Neural progenitor cell (in vitro differentiated cells): ENCODE results near the gene TLR3. TPM values are rescaled to one million over a fixed set of nuclear protein-coding genes. Genes with fewer than 3 reads are reported as not detected.

ENCODE experiments used
- DNase-seq: peaks from one replicate; pipeline ENCODE4 v3.0.0-alpha.2; 2016; ENCODE audit warnings: low spot score
- H2AFZ ChIP-seq: fragments of 200-600 bp; sonication (generic); replicated peaks from 2 replicates; pipeline ENCODE4 v1.6.1; 2016; ENCODE audit warnings: antibody characterized with exemption
- H3F3A ChIP-seq: fragments of 200-600 bp; sonication (generic); 2 replicates; pipeline ENCODE4 v1.6.1; 2016; ENCODE audit warnings: antibody characterized with exemption, low read depth
- H3K27ac ChIP-seq: fragments of 200-600 bp; sonication (generic); 2 replicates; pipeline ENCODE4 v1.5.1; 2016; ENCODE audit warnings: mild to moderate bottlenecking
- H3K27me3 ChIP-seq: fragments of 200-600 bp; sonication (generic); 2 replicates; pipeline ENCODE4 v1.6.1; 2016; ENCODE audit warnings: mild to moderate bottlenecking, moderate library complexity
- H3K36me3 ChIP-seq: fragments of 200-600 bp; sonication (generic); 2 replicates; pipeline ENCODE4 v1.5.1; 2016
- H3K4me1 ChIP-seq: fragments of 200-600 bp; sonication (generic); 2 replicates; pipeline ENCODE4 v1.6.1; 2016; ENCODE audit warnings: mixed run types
- H3K4me2 ChIP-seq: fragments of 200-600 bp; sonication (generic); 2 replicates; pipeline ENCODE4 v1.6.1; 2016
- H3K4me3 ChIP-seq: fragments of 200-600 bp; sonication (generic); 2 replicates; pipeline ENCODE4 v1.5.1; 2016
- H3K79me2 ChIP-seq: fragments of 200-600 bp; sonication (generic); 2 replicates; pipeline ENCODE4 v1.6.1; 2016; ENCODE audit warnings: low read depth
- H3K9ac ChIP-seq: fragments of 200-600 bp; sonication (generic); 2 replicates; pipeline ENCODE4 v1.6.1; 2016
- H3K9me3 ChIP-seq: fragments of 200-600 bp; sonication (generic); 2 replicates; pipeline ENCODE4 v1.5.1; 2016; ENCODE audit warnings: low read depth
- H4K20me1 ChIP-seq: fragments of 200-600 bp; sonication (generic); 2 replicates; pipeline ENCODE4 v1.6.1; 2016; ENCODE audit warnings: low read depth
- H3K27ac Mint-ChIP-seq: 3 replicates; pipeline ENCODE4 v1.8.0; 2021; ENCODE audit warnings: mixed read lengths
- H3K27me3 Mint-ChIP-seq: 2 replicates; pipeline ENCODE4 v1.8.0; 2022; ENCODE audit warnings: low read depth, mild to moderate bottlenecking, inconsistent platforms, moderate library complexity, mixed read lengths; ENCODE audit not compliant: insufficient read depth
- H3K36me3 Mint-ChIP-seq: 3 replicates; pipeline ENCODE4 v1.8.0; 2021; ENCODE audit warnings: mixed read lengths
- H3K4me1 Mint-ChIP-seq: 3 replicates; pipeline ENCODE4 v1.8.0; 2021; ENCODE audit warnings: mixed read lengths
- H3K4me3 Mint-ChIP-seq: 3 replicates; pipeline ENCODE4 v1.8.0; 2021; ENCODE audit warnings: mild to moderate bottlenecking, moderate library complexity, mixed read lengths
- H3K9me3 Mint-ChIP-seq: 3 replicates; pipeline ENCODE4 v1.8.0; 2020; ENCODE audit warnings: mixed read lengths
- EZH2 ChIP-seq: fragments of 200-600 bp; sonication (generic); IDR thresholded peaks from 2 replicates; pipeline ENCODE4 v1.6.1; 2017; ENCODE audit warnings: antibody characterized with exemption, mild to moderate bottlenecking, moderate library complexity
- EZH2phosphoT487 ChIP-seq: fragments of 200-600 bp; sonication (generic); IDR thresholded peaks from 2 replicates; pipeline ENCODE4 v1.6.1; 2017; ENCODE audit warnings: antibody characterized with exemption
- small RNA-seq: library from RNA; depleted of rRNA; stranded (forward); fragments of <200 nt; gene quantifications from one replicate; pipeline ENCODE3, GENCODE V24; 2015
- total RNA-seq: library from RNA; depleted of rRNA; stranded (reverse); fragments of >200 nt; gene quantifications from 2 replicates; pipeline ENCODE4 v1.2.3, GENCODE V29; 2015; ENCODE audit warnings: low replicate concordance
- TF ChIP-seq, protein P1 (sequence below): fragments of 200-600 bp; sonication (generic); IDR thresholded peaks from 2 replicates; pipeline ENCODE4 v1.5.1; 2017; ENCODE audit warnings: antibody characterized with exemption, mild to moderate bottlenecking

The TLR3 gene
- total RNA-seq, 1 donor from 2014 or later: 0.92 TPM

DNA sequence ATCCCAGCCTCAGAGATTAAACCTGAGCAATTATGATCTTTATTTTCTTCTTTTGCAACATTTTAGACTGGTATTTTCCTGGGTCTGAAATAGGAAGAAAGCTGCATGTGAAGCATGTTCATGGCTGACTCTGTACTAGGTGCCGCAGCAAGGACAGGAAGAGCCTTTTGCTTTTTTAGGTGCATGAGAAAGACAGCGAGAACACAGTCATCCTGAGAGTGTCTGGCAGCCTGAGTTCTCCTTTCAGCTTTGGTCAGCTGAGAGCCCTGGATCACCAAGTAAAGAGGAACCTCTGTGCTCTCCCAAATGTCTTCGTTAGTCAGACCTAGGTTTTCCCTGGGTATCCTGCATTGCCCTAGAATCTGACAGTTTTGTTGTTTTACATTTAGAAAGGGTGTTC is 65.3 kb downstream of the TLR3 start:
- H3K4me2 ChIP-seq: no peak overlapping the region
- no peak overlapping the region for H3K4me3 ChIP-seq
- H3K9me3 Mint-ChIP-seq: no peaks in the 10 kb centered on the region
- no peak overlapping the region for H2AFZ ChIP-seq
- H3K4me1 Mint-ChIP-seq: peaks cover 23% of the 10 kb centered on the region
- DNase-seq: no peak
- no peak for TF ChIP-seq EZH2phosphoT487
- TF ChIP-seq EZH2: no peak
- TF ChIP-seq, protein P1, sequence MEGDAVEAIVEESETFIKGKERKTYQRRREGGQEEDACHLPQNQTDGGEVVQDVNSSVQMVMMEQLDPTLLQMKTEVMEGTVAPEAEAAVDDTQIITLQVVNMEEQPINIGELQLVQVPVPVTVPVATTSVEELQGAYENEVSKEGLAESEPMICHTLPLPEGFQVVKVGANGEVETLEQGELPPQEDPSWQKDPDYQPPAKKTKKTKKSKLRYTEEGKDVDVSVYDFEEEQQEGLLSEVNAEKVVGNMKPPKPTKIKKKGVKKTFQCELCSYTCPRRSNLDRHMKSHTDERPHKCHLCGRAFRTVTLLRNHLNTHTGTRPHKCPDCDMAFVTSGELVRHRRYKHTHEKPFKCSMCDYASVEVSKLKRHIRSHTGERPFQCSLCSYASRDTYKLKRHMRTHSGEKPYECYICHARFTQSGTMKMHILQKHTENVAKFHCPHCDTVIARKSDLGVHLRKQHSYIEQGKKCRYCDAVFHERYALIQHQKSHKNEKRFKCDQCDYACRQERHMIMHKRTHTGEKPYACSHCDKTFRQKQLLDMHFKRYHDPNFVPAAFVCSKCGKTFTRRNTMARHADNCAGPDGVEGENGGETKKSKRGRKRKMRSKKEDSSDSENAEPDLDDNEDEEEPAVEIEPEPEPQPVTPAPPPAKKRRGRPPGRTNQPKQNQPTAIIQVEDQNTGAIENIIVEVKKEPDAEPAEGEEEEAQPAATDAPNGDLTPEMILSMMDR: no peak
- H4K20me1 ChIP-seq: no peaks in the 10 kb centered on the region
- no peak overlapping the region for H3K27ac ChIP-seq
- no peaks in the 10 kb centered on the region for H3K27me3 Mint-ChIP-seq
- H3K4me1 ChIP-seq: peaks cover 27% of the 10 kb centered on the region
- H3K9ac ChIP-seq: no peak overlapping the region
- no peaks in the 10 kb centered on the region for H3K79me2 ChIP-seq
- no peaks in the 10 kb centered on the region for H3K9me3 ChIP-seq
- no peak overlapping the region for H3K4me3 Mint-ChIP-seq
- no peaks in the 10 kb centered on the region for H3K27me3 ChIP-seq
- no peaks in the 10 kb centered on the region for H3K36me3 ChIP-seq
- no peaks in the 10 kb centered on the region for H3K36me3 Mint-ChIP-seq
- no peak overlapping the region for H3K27ac Mint-ChIP-seq
- no peaks in the 10 kb centered on the region for H3F3A ChIP-seq

DNA sequence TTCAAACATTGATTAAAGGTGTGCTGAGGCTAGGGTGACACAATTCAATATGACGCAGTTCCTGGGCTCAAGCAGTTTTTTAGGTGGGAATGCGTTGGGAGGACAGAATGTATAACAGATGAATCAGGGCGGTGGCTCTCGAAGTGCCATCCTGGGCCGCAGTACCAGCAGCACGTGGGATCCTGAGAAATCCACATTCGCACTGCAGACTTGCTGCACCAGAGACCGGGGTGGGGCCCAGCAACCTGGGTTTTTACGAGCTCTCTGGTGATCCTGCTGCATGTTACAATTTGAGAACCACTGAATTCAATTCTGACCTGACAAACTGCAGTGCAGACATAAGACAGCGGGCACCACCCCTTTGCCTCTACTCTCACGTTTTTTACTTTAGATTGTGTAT is 65.9 kb downstream of the TLR3 start:
- Histone ChIP-seq H4K20me1 (no peaks in the 10 kb centered on the region), H3K27me3 (no peaks in the 10 kb centered on the region), H3K9me3 (no peaks in the 10 kb centered on the region), H3K36me3 (no peaks in the 10 kb centered on the region), H2AFZ (no peak overlapping the region), H3K79me2 (no peaks in the 10 kb centered on the region), H3K4me2 (no peak overlapping the region), H3K4me1 (peaks cover 21% of the 10 kb centered on the region), H3K4me3 (no peak overlapping the region), H3K27ac (no peak overlapping the region), H3K9ac (no peak overlapping the region), H3F3A (no peaks in the 10 kb centered on the region)
- Mint-ChIP-seq H3K36me3 (no peaks in the 10 kb centered on the region), H3K4me1 (peaks cover 19% of the 10 kb centered on the region), H3K27ac (no peak overlapping the region), H3K27me3 (no peaks in the 10 kb centered on the region), H3K9me3 (no peaks in the 10 kb centered on the region), H3K4me3 (no peak overlapping the region)
- TF ChIP-seq EZH2 (no peak), EZH2phosphoT487 (no peak)
- TF ChIP-seq, protein P1: no peak
- no peak for DNase-seq

DNA sequence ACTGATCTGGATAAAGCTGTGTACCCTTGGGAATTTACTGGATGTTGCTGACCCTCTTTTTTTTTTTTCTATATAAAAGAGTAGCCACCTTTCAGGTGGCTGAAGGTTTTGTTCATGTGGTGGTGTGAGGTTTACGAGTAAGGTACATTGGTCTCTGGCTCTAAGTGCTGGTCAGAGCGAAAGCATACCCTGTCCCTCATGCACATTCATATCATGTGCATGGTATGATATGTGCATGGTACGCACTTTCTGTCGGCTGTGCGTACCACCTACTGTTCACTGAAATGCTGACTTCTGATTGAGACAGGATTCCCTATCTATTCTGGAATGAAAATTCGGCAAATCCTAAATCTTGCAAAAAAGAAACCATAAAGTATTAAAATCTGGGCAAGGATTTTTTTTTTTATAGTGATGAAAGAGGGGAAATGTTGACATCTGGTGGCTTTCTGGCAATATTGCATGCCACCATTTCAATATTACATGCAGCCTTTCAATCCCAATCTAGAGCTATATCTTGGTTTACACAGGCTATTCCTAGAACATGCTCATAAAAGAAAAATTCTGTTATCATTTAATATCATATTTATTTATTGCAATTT is 68.3 kb downstream of the TLR3 start:
- Mint-ChIP-seq H3K36me3 (no peaks in the 10 kb centered on the region), H3K4me1 (peaks cover 12% of the 10 kb centered on the region), H3K9me3 (no peaks in the 10 kb centered on the region), H3K27ac (no peak overlapping the region), H3K27me3 (no peaks in the 10 kb centered on the region), H3K4me3 (no peak overlapping the region)
- no peaks in the 10 kb centered on the region for H3K27me3 ChIP-seq
- H3K4me2 ChIP-seq: no peak overlapping the region
- no peaks in the 10 kb centered on the region for H4K20me1 ChIP-seq
- TF ChIP-seq EZH2 (no peak), EZH2phosphoT487 (no peak)
- TF ChIP-seq, protein P1: peak; percentile 71
- H2AFZ ChIP-seq: no peak overlapping the region
- no peaks in the 10 kb centered on the region for H3K9me3 ChIP-seq
- H3K9ac ChIP-seq: no peak overlapping the region
- H3K79me2 ChIP-seq: no peaks in the 10 kb centered on the region
- no peak overlapping the region for H3K4me3 ChIP-seq
- H3K36me3 ChIP-seq: no peaks in the 10 kb centered on the region
- no peak overlapping the region for H3K27ac ChIP-seq
- no peak for DNase-seq
- H3K4me1 ChIP-seq: peaks cover 9% of the 10 kb centered on the region
- no peaks in the 10 kb centered on the region for H3F3A ChIP-seq

Small RNA genes within 50 kb of the gene (small RNA-seq; reads per million reads assigned to genes)
- not detected for gene RF00322
- not detected for gene RNU4-64P

Other genes with a start within 250 kb of the TLR3 start
- 4.6 and 10.4 TPM in 2 replicates for gene FAM149A, start 35.5 kb downstream of the TLR3 start, total RNA-seq
- 0.37 and 1.3 TPM in 2 replicates for gene CYP4V2, start 122.4 kb downstream of the TLR3 start, total RNA-seq
- 0.39 TPM in 1 of 2 replicates, not detected in the other for gene KLKB1, start 158.4 kb downstream of the TLR3 start, total RNA-seq
- gene F11, start 197.0 kb downstream of the TLR3 start, total RNA-seq: not detected in 2 replicates